ENCODE data around the gene PARD3B.

GRCh38 chr2:204900487-204900886 lies 355.2 kb downstream of the PARD3B start:
- TF ChIP-seq, protein P1, sequence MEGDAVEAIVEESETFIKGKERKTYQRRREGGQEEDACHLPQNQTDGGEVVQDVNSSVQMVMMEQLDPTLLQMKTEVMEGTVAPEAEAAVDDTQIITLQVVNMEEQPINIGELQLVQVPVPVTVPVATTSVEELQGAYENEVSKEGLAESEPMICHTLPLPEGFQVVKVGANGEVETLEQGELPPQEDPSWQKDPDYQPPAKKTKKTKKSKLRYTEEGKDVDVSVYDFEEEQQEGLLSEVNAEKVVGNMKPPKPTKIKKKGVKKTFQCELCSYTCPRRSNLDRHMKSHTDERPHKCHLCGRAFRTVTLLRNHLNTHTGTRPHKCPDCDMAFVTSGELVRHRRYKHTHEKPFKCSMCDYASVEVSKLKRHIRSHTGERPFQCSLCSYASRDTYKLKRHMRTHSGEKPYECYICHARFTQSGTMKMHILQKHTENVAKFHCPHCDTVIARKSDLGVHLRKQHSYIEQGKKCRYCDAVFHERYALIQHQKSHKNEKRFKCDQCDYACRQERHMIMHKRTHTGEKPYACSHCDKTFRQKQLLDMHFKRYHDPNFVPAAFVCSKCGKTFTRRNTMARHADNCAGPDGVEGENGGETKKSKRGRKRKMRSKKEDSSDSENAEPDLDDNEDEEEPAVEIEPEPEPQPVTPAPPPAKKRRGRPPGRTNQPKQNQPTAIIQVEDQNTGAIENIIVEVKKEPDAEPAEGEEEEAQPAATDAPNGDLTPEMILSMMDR (IDR thresholded peaks at IDR 0.05; ENCODE audit: insufficient read depth, low read length), result no peak
- TF ChIP-seq, protein P2, sequence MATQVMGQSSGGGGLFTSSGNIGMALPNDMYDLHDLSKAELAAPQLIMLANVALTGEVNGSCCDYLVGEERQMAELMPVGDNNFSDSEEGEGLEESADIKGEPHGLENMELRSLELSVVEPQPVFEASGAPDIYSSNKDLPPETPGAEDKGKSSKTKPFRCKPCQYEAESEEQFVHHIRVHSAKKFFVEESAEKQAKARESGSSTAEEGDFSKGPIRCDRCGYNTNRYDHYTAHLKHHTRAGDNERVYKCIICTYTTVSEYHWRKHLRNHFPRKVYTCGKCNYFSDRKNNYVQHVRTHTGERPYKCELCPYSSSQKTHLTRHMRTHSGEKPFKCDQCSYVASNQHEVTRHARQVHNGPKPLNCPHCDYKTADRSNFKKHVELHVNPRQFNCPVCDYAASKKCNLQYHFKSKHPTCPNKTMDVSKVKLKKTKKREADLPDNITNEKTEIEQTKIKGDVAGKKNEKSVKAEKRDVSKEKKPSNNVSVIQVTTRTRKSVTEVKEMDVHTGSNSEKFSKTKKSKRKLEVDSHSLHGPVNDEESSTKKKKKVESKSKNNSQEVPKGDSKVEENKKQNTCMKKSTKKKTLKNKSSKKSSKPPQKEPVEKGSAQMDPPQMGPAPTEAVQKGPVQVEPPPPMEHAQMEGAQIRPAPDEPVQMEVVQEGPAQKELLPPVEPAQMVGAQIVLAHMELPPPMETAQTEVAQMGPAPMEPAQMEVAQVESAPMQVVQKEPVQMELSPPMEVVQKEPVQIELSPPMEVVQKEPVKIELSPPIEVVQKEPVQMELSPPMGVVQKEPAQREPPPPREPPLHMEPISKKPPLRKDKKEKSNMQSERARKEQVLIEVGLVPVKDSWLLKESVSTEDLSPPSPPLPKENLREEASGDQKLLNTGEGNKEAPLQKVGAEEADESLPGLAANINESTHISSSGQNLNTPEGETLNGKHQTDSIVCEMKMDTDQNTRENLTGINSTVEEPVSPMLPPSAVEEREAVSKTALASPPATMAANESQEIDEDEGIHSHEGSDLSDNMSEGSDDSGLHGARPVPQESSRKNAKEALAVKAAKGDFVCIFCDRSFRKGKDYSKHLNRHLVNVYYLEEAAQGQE (IDR thresholded peaks at IDR 0.05; ENCODE audit: insufficient replicate concordance, low read depth), result no peak
- TF ChIP-seq POLR2AphosphoS5 (IDR thresholded peaks at IDR 0.05; ENCODE audit: low read depth) (no peak), SPI1 (IDR thresholded peaks at IDR 0.05; ENCODE audit: borderline replicate concordance, low read depth) (no peak), GABPA (IDR thresholded peaks at IDR 0.05; ENCODE audit: low read depth) (no peak)
